A204.1 (cell line): ENCODE measurements around the gene RAB5B.
"Not testable (repeated sequence)": the region's sequence is repeated elsewhere in the genome, so short reads cannot be mapped to it uniquely, and the experiment has no call there.

Experiments
- FAIRE-seq: peaks from 2 replicates; lab custom pipeline; 2012; peaks lifted over from hg19 to GRCh38; lab: Jason Lieb, UNC

Gene RAB5B

DNA sequence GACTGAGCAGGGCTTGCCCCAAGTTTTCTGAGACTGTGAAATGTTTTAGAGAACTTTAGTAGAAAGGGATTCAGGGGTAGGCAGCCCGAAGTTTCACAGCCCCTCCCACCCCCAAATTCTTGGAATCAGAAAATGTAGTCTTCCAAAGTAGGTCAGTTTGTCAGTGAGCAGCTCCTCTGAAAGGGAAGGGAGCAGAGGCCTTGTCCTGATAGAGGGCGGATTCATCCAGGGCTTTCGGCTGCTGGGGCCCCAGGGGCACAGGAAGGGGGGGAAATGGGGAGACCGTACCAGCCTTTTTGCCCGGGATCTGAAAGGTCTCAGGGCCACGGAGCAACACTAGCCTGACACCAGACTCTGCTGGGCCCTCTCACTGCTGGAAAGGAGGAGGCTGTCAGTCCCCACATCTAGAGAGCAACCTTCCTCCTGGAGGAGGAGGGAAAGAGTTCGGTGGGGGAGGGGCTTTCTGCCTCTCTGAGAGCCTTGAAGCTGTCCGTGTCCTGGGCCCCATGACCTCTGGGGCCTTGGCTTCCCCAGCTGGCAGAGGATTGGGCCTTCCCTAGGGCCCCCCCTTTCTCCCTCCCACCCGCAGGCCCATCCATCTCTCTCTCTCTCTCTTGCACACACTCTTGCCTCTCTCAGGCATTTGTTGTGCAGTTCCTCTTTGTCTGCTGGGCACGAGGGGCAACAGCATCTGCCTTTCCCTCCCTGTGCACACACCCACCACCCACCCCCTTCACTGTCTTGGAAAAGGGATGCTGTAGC lies 46.7 kb downstream of the RAB5B start, which contains the start of gene IKZF4:
IKZF4 (plus strand) TSS at position 621 of the 762 bp plus-strand sequence. CDS start 451 bp downstream, outside the sequence.
- no peak for FAIRE-seq

DNA sequence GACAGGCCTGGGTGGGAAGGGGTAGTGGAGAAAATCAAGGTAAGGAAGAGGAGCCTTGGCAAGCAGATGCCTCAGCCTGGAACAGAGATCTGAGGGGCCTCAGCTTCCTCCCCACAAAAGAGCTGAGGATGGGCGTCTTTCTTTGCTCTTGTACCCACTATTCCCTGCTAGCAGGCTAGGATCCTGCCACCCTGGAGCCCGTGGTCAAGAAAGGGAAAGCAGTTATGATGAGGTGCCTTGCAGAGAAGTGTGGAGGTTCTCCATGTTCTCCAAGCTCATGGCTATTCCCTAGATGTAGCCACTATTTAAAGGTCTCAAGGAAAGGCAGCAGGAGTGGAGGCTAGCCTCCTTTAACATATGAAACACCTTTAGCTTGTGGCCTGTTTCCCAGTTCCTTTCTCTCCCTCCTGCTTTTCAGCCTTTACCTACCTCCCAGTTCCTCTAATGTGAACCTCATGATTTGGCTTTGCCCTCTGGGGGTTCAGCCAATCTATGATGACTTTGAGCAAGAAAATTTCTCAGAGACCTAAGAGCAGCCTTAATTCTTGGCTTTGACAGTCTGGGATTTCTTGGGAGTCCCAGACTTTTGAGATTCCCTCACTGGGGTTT lies 48.1 kb downstream of the RAB5B start:
- no peak for FAIRE-seq

DNA sequence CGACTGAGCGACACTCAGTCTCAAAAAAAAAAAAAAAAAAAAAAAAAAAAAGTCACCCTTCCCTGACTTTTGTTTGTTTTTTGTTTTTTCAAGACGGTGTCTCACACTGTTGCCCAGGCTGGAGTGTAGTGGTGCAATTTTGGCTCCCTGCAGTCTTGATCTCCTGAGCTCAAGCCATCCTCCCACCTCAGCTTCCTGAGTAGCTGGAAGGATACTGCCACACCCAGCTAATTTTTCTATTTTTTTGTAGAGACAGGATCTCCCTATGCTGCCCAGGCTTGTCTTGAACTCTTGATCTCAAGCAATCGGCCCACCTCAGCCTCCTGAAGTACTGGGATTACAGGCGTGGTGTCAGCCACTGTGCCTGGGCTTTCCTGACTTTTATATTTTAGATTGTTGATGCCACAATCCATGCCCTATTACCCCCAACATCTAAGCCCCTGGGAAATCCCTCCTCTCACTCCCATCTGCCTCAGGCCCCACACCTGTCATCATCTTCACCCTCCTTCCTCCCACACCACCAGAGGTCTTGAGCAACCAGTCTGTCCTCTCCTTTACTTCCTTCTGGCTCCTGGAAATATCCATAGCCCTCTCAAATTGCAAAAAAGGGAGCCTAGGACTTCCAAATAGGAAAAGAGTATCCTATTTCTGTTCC lies 54.8 kb downstream of the RAB5B start:
- no peak for FAIRE-seq

DNA sequence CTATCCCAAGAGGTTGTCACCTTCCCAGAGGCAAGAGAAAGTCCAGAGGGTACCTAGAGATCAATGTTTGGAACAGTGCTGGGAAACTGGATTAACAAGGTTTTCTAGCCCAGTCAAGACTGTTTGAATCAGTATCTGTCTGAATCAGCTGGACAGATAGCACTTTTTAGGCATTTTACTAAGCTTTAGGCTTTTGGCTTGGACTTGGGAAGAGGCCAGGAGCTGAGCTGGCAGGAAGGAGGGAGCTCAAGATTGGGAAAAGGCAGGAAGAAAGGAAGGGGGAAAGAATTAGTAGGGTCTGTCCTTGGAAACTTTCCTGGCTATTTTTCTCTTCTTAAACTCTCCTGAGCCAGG lies 55.3 kb downstream of the RAB5B start:
- no peak for FAIRE-seq

DNA sequence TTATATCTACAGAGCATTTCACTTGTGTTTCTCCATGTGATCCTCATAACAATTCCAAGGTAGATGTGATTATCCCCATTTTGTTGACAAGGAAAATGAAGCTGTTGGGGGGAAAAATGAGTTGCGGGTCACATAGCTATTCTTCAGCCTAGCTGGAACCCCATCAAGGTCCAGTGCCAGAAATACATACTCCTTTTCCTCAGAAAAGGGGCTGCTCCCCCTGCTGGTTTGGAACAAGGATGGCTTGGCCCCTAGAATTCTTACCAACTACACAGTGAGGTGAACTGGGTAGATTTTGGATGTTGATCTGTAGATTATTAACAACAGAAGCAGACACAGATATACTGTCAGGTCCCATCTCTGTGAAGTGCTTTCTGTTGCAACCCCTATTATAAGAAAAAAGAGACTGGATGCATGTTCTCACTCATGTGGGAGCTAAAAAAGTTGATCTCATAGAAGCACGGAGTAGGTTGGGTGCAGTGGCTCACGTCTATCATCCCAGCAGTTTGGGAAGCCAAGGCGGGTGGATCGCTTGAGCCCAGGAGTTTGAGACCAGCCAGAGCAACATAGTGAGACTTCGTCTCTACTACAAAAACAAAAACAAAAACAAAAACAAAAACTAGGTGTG lies 55.9 kb downstream of the RAB5B start:
- peak; percentile 80 for FAIRE-seq

DNA sequence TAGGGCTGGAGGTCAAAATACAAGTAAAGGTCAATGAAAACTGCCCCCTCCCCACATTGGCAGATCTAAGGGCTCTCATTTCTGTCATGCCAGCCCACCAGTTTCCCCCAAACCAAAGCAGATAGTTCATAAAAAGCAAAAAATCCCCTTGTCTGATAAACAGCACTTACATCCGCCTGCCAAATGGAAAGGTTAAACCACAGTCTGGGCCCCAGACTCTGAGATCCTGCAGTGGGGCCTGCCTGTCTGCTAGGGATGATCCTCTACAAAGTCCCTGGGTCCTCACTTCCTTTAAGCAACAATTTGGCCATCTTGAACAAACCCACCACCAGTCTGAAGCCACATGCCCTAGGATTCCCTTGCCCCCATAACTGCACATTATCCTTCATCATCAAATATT lies 58.1 kb downstream of the RAB5B start:
- FAIRE-seq = no peak

DNA sequence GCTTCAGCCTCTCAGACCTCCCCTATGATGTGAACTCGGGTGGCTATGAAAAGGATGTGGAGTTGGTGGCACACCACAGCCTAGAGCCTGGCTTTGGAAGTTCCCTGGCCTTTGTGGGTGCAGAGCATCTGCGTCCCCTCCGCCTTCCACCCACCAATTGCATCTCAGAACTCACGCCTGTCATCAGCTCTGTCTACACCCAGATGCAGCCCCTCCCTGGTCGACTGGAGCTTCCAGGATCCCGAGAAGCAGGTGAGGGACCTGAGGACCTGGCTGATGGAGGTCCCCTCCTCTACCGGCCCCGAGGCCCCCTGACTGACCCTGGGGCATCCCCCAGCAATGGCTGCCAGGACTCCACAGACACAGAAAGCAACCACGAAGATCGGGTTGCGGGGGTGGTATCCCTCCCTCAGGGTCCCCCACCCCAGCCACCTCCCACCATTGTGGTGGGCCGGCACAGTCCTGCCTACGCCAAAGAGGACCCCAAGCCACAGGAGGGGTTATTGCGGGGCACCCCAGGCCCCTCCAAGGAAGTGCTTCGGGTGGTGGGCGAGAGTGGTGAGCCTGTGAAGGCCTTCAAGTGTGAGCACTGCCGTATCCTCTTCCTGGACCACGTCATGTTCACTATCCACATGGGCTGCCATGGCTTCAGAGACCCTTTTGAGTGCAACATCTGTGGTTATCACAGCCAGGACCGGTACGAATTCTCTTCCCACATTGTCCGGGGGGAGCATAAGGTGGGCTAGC lies 60.9 kb downstream of the RAB5B start:
- no peak for FAIRE-seq

DNA sequence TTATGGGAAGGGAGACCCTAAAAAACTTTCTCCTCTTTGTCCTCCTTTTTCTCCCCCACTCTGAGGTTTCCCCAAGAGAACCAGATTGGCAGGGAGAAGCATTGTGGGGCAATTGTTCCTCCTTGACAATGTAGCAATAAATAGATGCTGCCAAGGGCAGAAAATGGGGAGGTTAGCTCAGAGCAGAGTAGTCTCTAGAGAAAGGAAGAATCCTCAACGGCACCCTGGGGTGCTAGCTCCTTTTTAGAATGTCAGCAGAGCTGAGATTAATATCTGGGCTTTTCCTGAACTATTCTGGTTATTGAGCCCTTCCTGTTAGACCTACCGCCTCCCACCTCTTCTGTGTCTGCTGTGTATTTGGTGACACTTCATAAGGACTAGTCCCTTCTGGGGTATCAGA lies 63.3 kb downstream of the RAB5B start:
- no peak for FAIRE-seq

DNA sequence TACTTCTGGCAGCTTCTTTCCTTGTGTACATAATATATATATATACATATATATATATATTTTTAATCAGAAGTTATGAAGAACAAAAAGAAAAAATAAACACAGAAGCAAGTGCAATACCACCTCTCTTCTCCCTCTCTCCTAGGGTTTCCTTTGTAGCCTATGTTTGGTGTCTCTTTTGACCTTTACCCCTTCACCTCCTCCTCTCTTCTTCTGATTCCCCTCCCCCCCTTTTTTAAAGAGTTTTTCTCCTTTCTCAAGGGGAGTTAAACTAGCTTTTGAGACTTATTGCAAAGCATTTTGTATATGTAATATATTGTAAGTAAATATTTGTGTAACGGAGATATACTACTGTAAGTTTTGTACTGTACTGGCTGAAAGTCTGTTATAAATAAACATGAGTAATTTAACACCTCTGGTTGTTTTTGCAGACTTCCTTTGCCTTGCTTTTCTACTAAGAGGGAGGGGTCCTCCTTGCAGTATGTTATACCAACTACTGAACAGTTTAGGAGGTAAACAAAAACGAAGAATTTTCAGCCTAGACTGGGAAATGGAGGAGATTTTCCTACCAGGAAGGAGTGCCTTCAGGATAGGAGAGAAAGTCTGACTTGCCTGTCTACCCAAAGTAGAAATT lies 64.3 kb downstream of the RAB5B start:
- no peak for FAIRE-seq

DNA sequence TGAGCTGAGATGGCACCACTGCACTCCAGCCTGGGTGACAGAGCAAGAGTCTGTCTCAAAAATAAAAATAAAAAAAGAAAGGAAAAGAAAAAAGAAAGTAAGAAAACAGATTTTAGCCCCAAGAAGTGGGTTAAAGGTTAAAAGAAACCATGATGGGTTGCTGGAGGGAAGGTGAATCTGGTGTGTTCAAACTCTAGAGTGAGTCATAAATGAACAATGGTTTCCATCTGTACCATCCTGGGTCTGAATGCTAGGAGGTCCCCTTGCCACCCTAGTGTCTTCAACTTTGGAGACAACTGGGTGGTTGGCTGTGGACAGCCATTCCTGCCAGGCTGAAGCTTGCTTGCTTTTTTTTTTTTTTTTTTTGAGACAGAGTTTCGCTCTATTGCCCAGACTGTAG lies 66.3 kb downstream of the RAB5B start:
- no peak for FAIRE-seq

DNA sequence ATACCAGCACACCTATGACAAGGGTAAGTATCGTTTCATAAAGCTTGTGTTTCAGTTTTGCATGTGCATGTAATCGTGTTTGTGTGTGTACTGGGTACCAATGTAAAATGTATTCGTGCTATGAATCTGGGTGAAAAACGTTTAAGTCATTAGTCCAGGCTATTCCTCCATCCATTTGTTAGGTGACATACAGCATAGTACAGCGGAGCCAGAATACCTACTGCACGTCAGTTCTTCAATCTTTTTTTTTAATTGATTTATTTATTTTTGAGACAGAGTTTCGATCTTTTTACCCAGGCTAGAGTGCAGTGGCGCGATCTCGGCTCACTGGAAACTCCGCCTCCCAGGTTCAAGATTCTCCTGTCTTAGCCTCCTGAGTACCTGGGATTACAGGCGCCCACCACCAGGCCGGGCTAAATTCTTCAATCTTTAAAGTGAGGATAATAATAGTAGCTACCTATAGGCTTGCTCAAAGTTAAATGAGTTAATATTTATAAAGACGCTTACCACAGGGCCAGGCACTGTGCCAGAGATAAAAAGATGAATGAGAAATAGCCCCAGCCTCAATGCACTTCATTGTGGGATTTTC lies 67.2 kb downstream of the RAB5B start:
- FAIRE-seq = no peak

DNA sequence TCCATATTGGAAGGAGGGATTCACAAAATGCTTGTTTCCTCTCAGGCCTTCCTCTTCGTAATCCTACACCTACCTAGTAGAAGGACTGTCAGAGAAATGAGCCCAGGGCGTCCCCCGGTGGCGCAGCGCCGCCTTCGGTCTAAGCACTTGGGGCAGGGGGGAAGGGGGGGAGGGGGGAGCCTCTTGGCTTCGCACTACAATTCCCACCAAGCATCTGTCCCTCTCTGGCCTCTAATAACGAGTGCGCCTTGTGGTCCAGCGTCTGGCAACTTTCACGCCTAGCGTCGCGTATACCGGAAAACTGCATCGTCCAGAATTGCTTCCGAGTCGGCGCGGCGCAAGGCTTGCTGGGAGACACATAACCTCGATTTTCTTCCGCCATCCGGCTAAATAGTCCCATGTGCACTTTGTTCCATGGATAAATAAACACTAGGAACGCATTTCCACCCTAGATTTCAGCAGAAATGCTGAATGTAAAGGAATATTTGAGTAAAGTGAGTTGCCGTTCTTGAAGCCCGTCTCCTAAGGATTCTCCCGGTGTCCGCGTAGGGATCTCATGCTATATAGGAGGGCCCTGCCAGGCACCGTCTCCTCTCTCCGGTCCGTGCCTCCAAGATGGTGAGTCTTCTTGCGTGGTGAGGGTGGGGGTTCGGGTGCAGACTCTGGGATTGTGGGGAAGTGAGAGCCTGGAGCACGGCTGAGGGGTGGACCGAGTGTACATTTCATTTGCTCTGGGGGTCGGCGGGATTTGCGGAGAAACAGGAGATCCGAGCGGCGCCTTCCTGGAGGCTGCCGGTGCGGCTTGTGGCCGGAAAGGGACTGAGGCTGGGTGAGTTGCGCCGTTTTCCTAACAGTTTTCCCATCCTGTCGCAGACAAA lies 67.9 kb downstream of the RAB5B start, which contains the start of gene RPS26:
RPS26 (plus strand) TSS at position 367 of the 878 bp plus-strand sequence; CDS start at position 616, 249 bp downstream.
- peak; percentile 78 for FAIRE-seq

DNA sequence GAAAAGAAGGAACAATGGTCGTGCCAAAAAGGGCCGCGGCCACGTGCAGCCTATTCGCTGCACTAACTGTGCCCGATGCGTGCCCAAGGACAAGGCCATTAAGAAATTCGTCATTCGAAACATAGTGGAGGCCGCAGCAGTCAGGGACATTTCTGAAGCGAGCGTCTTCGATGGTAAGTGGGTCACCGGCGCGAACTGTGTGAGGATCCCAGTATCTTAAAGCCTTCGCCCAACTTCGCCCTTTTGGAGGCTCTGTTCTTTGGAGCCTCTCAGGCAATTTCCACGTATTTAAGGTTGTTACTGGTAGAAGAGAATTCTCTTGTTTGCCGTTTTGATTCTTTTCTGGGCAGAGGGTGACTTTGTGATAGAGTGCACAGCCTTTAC lies 68.5 kb downstream of the RAB5B start:
- not testable (repeated sequence) for FAIRE-seq

DNA sequence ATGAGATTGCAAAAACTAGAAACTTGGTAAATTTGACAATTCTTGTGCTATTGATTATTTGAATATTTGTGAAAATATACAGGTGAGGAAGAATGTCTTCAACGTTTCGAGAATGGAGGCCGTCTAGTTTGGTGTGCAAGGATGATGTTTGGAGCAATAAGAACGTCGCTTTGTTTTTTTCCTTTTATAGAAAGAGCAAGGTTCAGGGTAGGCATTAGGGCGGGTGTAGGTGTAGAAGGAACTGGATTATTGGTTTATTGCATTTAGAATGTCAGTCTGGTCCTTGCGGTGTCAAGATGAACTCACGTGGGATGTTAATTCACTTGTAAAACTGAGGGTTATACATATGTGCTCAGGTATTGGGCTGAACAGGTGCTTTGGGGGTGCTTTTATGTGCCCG lies 69.0 kb downstream of the RAB5B start:
- FAIRE-seq = no peak
